Gastrocnemius medialis (tissue), 4 donors: ENCODE results near the gene CLDN34. TPM values are rescaled to one million over a fixed set of nuclear protein-coding genes. Genes with fewer than 3 reads are reported as not detected.

Experiments used
- ATAC-seq, 2 donors: fragments of 150-250 bp; one replicate each; pipeline ENCODE4 v1.9.1; 2016
- DNase-seq, 2 donors: peaks; one replicate each; pipeline ENCODE4 v3.0.0-alpha.2; 2019
- H3K27ac ChIP-seq, 4 donors: fragments of 200-600 bp; sonication (generic); 1 replicate in 1 of 4; 2 replicates in 3 of 4; pipeline ENCODE4 v1.5.1; 2016 to 2018; ENCODE audit warnings: mild to moderate bottlenecking in 2 of 4, moderate library complexity in 1 of 4
- H3K27me3 ChIP-seq, 3 donors: fragments of 200-600 bp; sonication (generic) in 2 of 3; 1 replicate in 1 of 3; 2 replicates in 2 of 3; pipeline versions ENCODE4 v1.5.1 to v1.6.0; 2016 to 2019; ENCODE audit warnings: mild to moderate bottlenecking in 1 of 3, moderate library complexity in 1 of 3
- H3K36me3 ChIP-seq, 2 donors: fragments of 200-600 bp; sonication (generic) in 1 of 2; one replicate each; pipeline ENCODE4 v1.5.1; 2017 to 2018
- H3K4me1 ChIP-seq, 2 donors: fragments of 200-600 bp; sonication (generic) in 1 of 2; one replicate each; pipeline ENCODE4 v1.5.1; 2016 to 2017; ENCODE audit warnings: mild to moderate bottlenecking in 2 of 2
- H3K4me3 ChIP-seq, 4 donors: fragments of 200-600 bp; sonication (generic) in 3 of 4; 1 replicate in 1 of 4; 2 replicates in 3 of 4; pipeline ENCODE4 v1.5.1; 2016 to 2019; ENCODE audit warnings: mild to moderate bottlenecking in 2 of 4
- H3K9me3 ChIP-seq, 3 donors: fragments of 200-600 bp; sonication (generic) in 2 of 3; 1 replicate in 1 of 3; 2 replicates in 2 of 3; pipeline ENCODE4 v1.5.1; 2016 to 2019
- POLR2A ChIP-seq, 2 donors: fragments of 450-650 bp; IDR thresholded peaks; one replicate each; pipeline ENCODE4 v1.6.1; 2017; ENCODE audit warnings: antibody characterized with exemption in 2 of 2, mild to moderate bottlenecking in 2 of 2, moderate library complexity in 2 of 2
- in situ Hi-C, 4 donors: fragments of 200-750 bp; cut with MboI; loops; one replicate each; pipeline versions ENCODE4 v1.15.0 to v1.8.0; 2017; ENCODE audit warnings: low sequenced_read_pairs in 4 of 4
- intact Hi-C: fragments of 100-400 bp; cut with DNase I; formaldehyde crosslinking; loops from one replicate; pipeline ENCODE4 v1.15.1; 2023; ENCODE audit warnings: low total_unique reads
- total RNA-seq, 4 donors: library from RNA; depleted of rRNA; stranded (reverse); fragments of >200 nt; gene quantifications; one replicate each; pipeline versions ENCODE4 v1.1.0 to v1.2.3, GENCODE V29; 2016
- TF ChIP-seq, protein P1 (sequence below), 5 experiments: fragments of 450-650 bp in 3 of 5; fragments of 200-600 bp in 2 of 5; sonication (generic) in 2 of 5; IDR thresholded peaks in 4 of 5; conservative IDR thresholded peaks in 1 of 5; 1 replicate in 4 of 5; 2 replicates in 1 of 5; pipeline ENCODE4 v1.5.1; 2016 to 2019; ENCODE audit warnings: antibody characterized with exemption in 5 of 5, mild to moderate bottlenecking in 3 of 5, moderate library complexity in 3 of 5

CLDN34 gene
- total RNA-seq, 4 donors from 2014 or later: not detected

DNA sequence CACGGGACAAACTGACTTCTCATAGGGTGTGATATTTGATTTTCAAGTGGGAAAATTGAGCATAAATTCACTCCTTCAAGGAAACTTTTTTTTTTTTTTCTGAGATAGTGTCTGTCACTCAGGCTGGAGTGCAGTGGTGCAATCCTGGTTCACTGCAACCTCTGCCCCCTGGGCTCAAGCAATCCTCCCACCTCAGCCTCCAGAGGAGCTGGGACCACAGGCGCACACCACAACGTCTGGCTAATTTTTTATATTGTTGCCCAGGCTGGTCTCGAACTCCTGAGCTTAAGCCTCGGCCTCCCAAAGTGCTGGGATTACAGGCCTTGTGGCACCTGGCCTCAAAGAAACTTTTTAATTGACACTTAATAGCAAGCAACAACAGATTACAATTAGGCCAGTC lies 13.8 kb downstream of the CLDN34 start:
- no peaks in the 10 kb centered on the region for H3K27me3 ChIP-seq

DNA sequence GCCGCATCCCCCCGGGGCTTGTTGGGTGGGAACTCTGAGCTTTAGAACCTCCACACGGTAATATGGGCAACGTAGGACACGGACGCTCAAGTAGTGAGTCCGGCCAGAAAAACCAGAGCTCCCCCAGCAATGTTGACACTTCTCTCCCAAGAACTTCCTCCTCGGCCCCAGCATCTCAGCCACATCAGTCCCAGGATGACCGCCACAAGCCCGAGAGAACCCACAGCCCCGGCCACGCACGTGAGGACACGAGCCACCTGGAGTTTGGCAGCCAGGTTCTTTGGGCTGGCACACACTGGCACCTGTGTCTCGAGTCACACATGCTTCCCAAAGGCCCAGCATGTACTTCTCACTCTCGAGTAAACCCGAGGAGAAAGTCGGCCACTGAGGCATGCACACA lies 16.3 kb downstream of the CLDN34 start:
- no peaks in the 10 kb centered on the region for H3K36me3 ChIP-seq
- no peaks in the 10 kb centered on the region for H3K27me3 ChIP-seq
- intact Hi-C loops: no loop called here
- TF ChIP-seq POLR2A (IDR thresholded peaks at IDR 0.05): no peak
- TF ChIP-seq, protein P1, sequence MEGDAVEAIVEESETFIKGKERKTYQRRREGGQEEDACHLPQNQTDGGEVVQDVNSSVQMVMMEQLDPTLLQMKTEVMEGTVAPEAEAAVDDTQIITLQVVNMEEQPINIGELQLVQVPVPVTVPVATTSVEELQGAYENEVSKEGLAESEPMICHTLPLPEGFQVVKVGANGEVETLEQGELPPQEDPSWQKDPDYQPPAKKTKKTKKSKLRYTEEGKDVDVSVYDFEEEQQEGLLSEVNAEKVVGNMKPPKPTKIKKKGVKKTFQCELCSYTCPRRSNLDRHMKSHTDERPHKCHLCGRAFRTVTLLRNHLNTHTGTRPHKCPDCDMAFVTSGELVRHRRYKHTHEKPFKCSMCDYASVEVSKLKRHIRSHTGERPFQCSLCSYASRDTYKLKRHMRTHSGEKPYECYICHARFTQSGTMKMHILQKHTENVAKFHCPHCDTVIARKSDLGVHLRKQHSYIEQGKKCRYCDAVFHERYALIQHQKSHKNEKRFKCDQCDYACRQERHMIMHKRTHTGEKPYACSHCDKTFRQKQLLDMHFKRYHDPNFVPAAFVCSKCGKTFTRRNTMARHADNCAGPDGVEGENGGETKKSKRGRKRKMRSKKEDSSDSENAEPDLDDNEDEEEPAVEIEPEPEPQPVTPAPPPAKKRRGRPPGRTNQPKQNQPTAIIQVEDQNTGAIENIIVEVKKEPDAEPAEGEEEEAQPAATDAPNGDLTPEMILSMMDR (IDR thresholded peaks at IDR 0.05 in 4 of 5, conservative IDR thresholded peaks at IDR 0.05 in 1 of 5): no peak
- in situ Hi-C loops: loop anchor here in 1 of 4 donors (25.0 kb wide), 1 partner anchor 96 kb away; no protein-coding TSS in a partner anchor
- no peaks in the 10 kb centered on the region for H3K9me3 ChIP-seq
- H3K4me3 ChIP-seq: no peak overlapping the region
- H3K4me1 ChIP-seq: no peaks in the 10 kb centered on the region
- DNase-seq: no peak
- ATAC-seq: no peak
- no peak overlapping the region for H3K27ac ChIP-seq

More for the DNA sequence above, 13.8 kb downstream of the CLDN34 start:
- Histone ChIP-seq H3K4me3 (no peak overlapping the region), H3K4me1 (no peaks in the 10 kb centered on the region), H3K36me3 (no peaks in the 10 kb centered on the region), H3K27ac (no peak overlapping the region), H3K9me3 (no peaks in the 10 kb centered on the region)
- TF ChIP-seq POLR2A (IDR thresholded peaks at IDR 0.05): no peak
- TF ChIP-seq, protein P1 (IDR thresholded peaks at IDR 0.05 in 4 of 5, conservative IDR thresholded peaks at IDR 0.05 in 1 of 5): no peak
- no peak for DNase-seq
- intact Hi-C loops: no loop called here
- in situ Hi-C loops: loop anchor here in 1 of 4 donors (25.0 kb wide), 1 partner anchor 94 kb away; no protein-coding TSS in a partner anchor
- ATAC-seq: no peak

DNA sequence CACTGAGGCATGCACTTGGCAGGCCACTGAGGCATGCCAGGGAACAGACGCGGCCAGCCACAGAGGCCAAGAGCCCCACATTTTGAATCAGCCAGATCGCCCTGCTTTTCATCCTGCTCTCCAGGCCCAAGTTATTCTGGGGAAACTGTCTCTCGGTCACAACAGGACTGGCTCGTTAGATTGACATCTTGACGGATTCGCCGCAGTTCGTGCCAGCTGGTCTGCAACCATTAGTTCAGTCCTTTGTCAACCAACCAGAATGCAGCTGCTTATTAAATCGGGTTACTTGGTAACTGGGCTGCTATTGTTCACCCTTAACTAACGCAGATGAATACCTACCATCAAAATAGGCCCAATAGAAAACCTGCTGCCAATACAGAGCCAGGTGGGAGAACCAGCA lies 16.7 kb downstream of the CLDN34 start:
- DNase-seq (no peak), ATAC-seq (no peak)
- H3K4me1 ChIP-seq: no peaks in the 10 kb centered on the region
- no peak overlapping the region for H3K4me3 ChIP-seq
- intact Hi-C loops: no loop called here
- no peaks in the 10 kb centered on the region for H3K36me3 ChIP-seq
- no peaks in the 10 kb centered on the region for H3K27me3 ChIP-seq
- in situ Hi-C loops: loop anchor here in 1 of 4 donors (25.0 kb wide), 1 partner anchor 97 kb away; no protein-coding TSS in a partner anchor
- TF ChIP-seq POLR2A (IDR thresholded peaks at IDR 0.05): no peak
- TF ChIP-seq, protein P1 (IDR thresholded peaks at IDR 0.05 in 4 of 5, conservative IDR thresholded peaks at IDR 0.05 in 1 of 5): no peak
- no peak overlapping the region for H3K27ac ChIP-seq
- H3K9me3 ChIP-seq: no peaks in the 10 kb centered on the region

DNA sequence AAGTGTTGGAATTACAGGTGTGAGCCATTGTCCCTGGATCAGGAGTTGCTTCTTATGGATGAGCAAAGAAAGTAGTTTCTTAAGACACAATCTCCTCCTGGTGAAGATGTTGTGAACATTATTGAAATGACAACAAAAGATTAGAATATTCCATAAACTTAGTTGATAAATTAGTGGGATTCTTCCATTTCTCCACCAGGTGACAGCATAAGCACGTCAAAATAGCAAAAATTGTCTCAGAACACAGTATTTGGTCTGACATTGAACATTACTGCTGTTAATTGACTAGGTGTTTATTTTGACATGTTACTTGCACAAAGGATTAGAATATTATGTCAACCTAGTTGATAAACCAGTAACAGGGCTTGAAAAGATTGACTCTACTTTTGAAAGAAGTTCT lies 21.6 kb downstream of the CLDN34 start:
- Histone ChIP-seq H3K27me3 (no peaks in the 10 kb centered on the region), H3K36me3 (no peaks in the 10 kb centered on the region), H3K4me1 (no peaks in the 10 kb centered on the region), H3K27ac (no peak overlapping the region), H3K4me3 (no peak overlapping the region), H3K9me3 (no peaks in the 10 kb centered on the region)
- ATAC-seq (no peak), DNase-seq (no peak)
- in situ Hi-C loops (loop anchor here in 1 of 4 donors (25.0 kb wide), 1 partner anchor 101 kb away; no protein-coding TSS in a partner anchor), intact Hi-C loops (no loop called here)
- TF ChIP-seq POLR2A (IDR thresholded peaks at IDR 0.05): no peak
- TF ChIP-seq, protein P1 (IDR thresholded peaks at IDR 0.05 in 4 of 5, conservative IDR thresholded peaks at IDR 0.05 in 1 of 5): no peak

DNA sequence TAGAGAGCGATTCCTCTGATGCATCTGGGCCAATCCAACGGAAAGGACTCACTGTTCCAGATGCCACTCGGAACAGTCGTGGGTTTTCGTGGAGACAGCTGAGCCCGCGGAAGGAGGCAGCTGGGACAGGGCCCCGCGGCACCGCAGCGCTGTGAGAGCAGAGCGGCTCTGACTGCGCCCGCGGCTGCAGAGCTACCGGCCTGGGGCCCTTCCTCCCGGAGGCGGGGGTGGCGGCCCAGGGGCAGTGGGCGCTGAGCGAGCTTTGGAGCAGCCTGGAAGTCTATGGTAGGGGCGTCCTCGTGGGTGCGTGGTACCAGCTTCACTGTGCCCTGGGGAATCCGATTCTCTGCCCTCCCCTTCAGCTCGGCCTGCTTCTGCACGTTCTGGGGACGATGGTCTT lies 24.9 kb downstream of the CLDN34 start:
- DNase-seq (no peak), ATAC-seq (no peak)
- no peaks in the 10 kb centered on the region for H3K9me3 ChIP-seq
- TF ChIP-seq POLR2A (IDR thresholded peaks at IDR 0.05): no peak
- TF ChIP-seq, protein P1 (IDR thresholded peaks at IDR 0.05 in 4 of 5, conservative IDR thresholded peaks at IDR 0.05 in 1 of 5): no peak
- intact Hi-C loops: no loop called here
- in situ Hi-C loops: loop anchor here in 1 of 4 donors (25.0 kb wide), 1 partner anchor 105 kb away; no protein-coding TSS in a partner anchor
- H3K27me3 ChIP-seq: no peaks in the 10 kb centered on the region
- no peaks in the 10 kb centered on the region for H3K36me3 ChIP-seq
- H3K27ac ChIP-seq: no peak overlapping the region
- H3K4me3 ChIP-seq: no peak overlapping the region
- H3K4me1 ChIP-seq: no peaks in the 10 kb centered on the region
